Head of caudate nucleus (tissue), 42 donors: ENCODE measurements around the gene TFCP2L1.
"Not testable (repeated sequence)": the region's sequence is repeated elsewhere in the genome, so short reads cannot be mapped to it uniquely, and the experiment has no call there.

Experiments
- DNase-seq, 42 donors: peaks; one replicate each; pipeline versions ENCODE4 v3.0.0 to v3.0.0-alpha.2; 2020 to 2021; ENCODE audit warnings: mixed read lengths in 7 of 42
- intact Hi-C: fragments of 100-400 bp; cut with DNase I; formaldehyde crosslinking; loops from one replicate; pipeline ENCODE4 v1.15.0; 2022

TFCP2L1 gene, protein sequence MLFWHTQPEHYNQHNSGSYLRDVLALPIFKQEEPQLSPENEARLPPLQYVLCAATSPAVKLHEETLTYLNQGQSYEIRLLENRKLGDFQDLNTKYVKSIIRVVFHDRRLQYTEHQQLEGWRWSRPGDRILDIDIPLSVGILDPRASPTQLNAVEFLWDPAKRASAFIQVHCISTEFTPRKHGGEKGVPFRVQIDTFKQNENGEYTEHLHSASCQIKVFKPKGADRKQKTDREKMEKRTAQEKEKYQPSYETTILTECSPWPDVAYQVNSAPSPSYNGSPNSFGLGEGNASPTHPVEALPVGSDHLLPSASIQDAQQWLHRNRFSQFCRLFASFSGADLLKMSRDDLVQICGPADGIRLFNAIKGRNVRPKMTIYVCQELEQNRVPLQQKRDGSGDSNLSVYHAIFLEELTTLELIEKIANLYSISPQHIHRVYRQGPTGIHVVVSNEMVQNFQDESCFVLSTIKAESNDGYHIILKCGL

DNA sequence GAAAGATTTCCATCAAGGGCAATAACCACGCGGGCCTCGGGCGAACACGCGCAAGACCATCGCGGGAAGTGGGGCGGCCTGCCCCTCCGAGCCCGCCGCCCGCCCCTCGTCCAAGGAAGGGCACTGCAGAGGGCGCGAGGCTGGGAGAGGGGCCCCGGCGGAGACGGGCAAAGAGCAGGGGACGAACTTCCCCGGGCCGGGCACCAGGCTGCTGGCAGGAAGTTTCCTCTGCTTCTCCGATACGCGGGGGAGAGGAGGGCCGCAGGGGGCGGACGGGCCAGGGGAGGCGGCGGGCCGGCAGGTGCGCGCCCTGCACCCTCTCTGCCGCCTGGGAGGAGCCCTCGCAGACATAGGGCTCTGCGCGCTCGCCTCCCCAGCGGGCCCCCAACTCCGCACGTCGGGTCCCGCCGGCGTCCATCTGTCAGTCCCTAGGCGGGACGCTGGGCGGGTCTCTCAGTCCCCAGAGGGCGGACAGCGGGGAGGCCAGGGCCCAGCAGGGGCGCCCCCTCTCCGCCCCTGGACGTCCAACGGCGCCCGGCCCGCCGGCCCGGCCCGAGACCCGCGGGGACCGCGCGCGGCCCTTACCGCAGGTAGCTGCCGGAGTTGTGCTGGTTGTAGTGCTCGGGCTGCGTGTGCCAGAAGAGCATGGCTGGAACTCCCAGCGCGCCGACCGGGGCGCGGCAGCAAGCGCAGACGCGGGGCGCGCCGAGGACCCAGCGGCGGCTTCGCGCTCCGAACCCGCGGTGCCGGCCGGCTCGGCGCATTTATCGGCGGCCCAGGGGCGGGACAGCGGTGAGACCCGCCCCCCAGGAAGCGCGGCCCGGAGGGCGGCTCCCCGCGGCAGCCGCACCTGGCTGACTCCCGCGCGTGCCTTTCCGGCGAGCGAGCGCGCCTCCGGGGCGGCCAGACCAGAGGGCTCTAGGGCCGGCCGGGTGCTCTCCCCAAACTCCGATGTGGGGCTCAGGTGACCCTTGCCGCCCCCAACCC is at the start of gene TFCP2L1:
Gene TFCP2L1 (minus strand): TSS at position 740 of the 987 bp plus-strand sequence. CDS start 93 bp downstream, at position 647.
- DNase-seq: peak in 7 of 42 donors; percentile 8 to 38 (median 18)
- intact Hi-C loops: no loop called here

- peak in 2 of 42 donors; percentile 8 to 15 for DNase-seq
- intact Hi-C loops: no loop called here
Measured at GRCh38 chr2:121333834-121334558, 49.0 kb upstream of the TFCP2L1 start.

- DNase-seq: peak in 3 of 42 donors; percentile 16 to 28 (median 19)
Measured at GRCh38 chr2:121333231-121333630, 48.2 kb upstream of the TFCP2L1 start.

GRCh38 chr2:121331324-121331723 is 46.3 kb upstream of the TFCP2L1 start:
- peak in 4 of 42 donors; percentile 1 to 7 (median 4) for DNase-seq
- intact Hi-C loops: not testable (repeated sequence)

More at GRCh38 chr2:121333231-121333630, 48.2 kb upstream of the TFCP2L1 start:
- intact Hi-C loops: no loop called here

- intact Hi-C loops: no loop called here
Measured at GRCh38 chr2:121330921-121331320, 45.9 kb upstream of the TFCP2L1 start.

DNA sequence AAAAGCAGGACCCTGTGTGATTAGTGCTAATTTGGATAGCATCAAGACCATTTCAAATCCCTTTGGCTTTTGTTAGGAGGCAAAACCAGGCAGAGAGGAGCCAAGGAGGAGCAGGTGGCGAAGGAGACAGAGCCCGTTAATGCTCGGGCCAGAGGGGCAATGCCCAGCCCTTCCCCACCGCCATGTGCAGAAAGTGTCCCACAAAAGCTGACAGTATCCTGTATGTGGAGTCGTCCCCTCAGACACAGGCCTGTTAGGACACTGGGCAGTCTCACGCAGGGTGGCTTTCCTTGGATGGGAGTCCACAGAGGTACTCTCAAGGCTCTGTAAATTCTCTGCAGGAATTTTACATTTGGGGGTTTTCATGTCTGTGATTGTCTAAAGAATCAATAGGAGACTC is 44.8 kb upstream of the TFCP2L1 start:
- peak in 4 of 42 donors; percentile 4 to 17 (median 12) for DNase-seq
- intact Hi-C loops: no loop called here

More at GRCh38 chr2:121330921-121331320, 45.9 kb upstream of the TFCP2L1 start:
- DNase-seq: peak in 6 of 42 donors; percentile 5 to 31 (median 8)

GRCh38 chr2:121326628-121327027 is 41.6 kb upstream of the TFCP2L1 start:
- intact Hi-C loops: no loop called here
- DNase-seq: peak in 3 of 42 donors; percentile 0 to 28 (median 2)

DNA sequence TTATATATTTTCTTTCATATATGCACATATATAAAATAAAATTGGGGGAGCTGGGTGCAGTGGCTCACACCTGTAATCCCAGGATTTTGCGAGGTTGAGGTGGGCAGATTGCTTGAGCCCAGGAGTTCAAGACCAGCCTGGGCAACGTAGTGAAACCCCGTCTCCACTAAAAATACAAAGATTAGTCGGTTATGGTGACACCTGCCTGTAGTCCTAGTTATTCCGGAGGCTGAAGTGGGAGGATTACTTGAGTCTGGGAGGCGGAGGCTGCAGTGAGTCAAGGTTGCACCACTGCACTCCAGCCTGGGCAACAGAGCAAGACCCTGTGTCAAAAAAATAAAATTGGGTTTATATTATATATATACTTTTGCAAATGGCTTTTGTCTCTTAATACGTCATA is 39.6 kb upstream of the TFCP2L1 start:
- peak in 1 of 42 donors; percentile 9 for DNase-seq
- intact Hi-C loops: no loop called here

DNA sequence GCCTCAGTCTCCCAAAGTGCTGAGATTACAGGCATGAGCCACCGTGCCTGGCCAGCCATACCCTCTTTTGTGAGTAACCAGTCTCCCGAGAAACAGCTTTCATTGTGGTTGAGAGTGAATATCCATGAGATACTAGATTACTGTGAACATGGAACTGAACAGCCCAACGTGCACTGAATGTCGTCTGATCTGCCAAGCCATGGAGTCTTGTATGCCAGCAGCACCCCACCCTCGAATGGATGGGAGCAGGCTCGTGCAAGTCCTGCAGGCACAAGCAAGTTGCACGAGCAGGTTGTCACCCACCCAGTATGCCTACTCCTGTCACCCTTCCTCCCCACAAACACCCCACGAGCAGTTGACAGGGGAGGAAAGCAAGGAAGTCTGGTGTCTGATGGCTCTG is 36.5 kb upstream of the TFCP2L1 start:
- DNase-seq: peak in 1 of 42 donors; percentile 24
- intact Hi-C loops: no loop called here

DNA sequence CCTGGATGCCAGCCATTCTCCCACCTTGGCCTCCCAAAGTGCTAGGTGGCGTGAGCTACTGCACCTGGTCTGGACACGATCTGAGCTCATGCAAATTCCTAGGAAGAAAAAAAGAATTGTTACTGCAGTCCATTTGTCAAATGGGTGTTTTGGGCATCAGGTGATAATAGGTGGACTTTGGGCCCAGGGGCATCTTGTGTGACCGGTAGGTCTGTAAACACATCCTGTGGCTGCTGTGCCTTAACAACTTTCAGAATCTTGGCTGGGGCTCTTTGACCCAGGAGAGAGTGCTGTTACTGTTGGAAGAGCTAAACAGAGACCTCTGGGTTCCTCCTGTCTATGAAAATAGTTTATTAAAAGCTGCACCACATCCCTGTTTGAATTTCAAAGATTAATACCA is 34.9 kb upstream of the TFCP2L1 start:
- intact Hi-C loops: no loop called here

GRCh38 chr2:121316986-121317385 is 32.0 kb upstream of the TFCP2L1 start:
- DNase-seq: peak in 2 of 42 donors; percentile 10 to 18
- intact Hi-C loops: no loop called here

More for the DNA sequence above, 34.9 kb upstream of the TFCP2L1 start:
- peak in 1 of 42 donors; percentile 24 for DNase-seq

DNA sequence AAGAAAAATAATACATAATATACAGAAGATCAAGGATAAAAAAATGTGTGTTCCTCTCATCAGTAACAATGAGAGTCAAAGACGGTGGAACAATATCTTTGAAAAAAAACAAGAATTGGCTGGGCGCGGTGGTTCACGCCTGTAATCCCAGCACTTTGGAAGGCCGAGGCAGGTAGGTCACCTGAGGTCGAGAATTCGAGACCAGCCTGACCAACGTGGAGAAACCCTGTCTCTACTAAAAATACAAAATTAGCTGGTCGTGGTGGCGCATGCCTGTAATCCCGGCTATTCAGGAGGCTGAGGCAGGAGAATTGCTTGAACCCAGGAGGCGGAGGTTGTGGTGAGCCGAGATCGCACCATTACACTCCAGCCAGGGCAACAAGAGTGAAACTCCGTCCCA is 28.7 kb upstream of the TFCP2L1 start:
- intact Hi-C loops, DNase-seq: not testable (repeated sequence)

- intact Hi-C loops: no loop called here
- no peak for DNase-seq
Measured at GRCh38 chr2:121309801-121310200, 24.8 kb upstream of the TFCP2L1 start.

DNA sequence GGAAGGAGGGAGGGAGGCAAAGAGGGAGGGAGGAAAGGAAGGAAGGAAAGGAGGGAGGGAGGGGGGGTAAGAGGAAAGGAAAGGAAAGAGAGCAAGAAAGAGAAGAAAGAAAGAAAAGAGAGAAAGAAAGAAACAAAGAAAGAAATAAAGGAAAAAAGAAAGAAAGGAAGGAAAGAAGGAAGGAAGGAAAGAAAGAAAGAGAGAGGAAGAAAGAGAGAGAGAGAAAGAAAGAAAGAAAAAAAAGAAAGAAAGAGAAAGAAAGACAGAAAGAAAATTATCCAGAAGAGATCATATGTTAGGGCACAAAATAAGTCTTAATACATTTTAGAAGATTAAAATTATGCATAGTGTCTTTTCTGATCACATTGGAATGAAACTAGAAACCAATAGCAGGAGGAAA is 24.3 kb upstream of the TFCP2L1 start:
- no peak for DNase-seq
- intact Hi-C loops: no loop called here

GRCh38 chr2:121307048-121307447 is 22.0 kb upstream of the TFCP2L1 start:
- intact Hi-C loops: no loop called here
- no peak for DNase-seq

- no peak for DNase-seq
- intact Hi-C loops: no loop called here
Measured at GRCh38 chr2:121304941-121305340, 19.9 kb upstream of the TFCP2L1 start.

DNA sequence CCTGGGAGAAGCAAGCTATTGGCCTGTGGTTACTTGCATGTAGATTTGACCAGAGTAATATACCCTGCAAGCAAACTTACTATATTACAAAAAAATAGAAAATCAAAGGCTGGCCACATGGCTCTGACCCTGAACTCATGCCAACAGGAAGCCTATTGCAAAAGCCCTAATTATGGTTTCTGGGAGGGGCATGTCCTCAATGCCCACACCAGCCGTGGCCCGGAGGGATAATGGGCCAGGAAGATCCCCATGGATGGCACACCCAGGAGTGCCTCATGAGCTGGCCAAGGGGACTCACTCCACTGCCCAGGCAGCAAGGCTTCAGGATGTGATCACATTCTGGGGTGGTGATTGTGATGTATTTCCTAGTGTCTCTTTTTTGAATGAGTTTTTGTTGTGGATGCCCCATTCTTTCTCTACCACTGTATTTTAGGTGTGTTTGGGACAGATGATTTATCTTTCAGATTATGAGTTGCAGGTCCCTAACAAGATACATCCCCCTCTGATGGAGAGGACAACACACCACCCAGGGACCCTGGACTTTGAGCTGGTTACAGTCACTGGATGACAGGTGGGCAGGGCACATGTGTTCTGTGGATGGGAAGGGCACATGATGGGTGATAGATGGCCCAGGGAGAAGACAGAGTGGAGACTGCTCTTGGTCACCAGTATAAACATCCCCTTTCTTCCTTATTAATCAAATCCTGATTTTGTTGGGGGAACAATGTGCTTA is 18.7 kb upstream of the TFCP2L1 start:
- DNase-seq: no peak
- intact Hi-C loops: no loop called here

DNA sequence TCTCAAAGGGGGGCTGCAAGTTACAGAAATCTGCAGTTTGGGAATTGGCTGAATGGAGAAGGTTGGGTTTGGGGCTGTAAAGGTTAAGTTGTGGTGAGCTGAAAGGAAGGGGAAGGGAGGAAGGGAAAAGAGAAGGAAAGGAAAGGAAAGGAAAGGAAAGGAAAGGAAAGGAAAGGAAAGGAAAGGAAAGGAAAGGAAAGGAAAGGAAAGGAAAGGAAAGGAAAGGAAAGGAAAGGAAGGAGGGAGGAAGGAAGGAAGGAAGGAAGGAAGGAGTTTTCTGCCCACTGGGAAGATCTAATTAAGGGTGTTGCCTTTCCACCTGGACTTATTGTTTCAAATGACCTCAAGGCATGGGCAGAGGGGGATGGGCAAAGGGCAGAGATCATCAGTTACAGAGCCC is 16.2 kb upstream of the TFCP2L1 start:
- DNase-seq, intact Hi-C loops: not testable (repeated sequence)
